Activated CD8-positive, alpha-beta memory T cell treated with anti-CD3 and anti-CD28 coated beads, Interleukin-2, amount 10 ng/mL, durations not matched to agents 7 days and 5 days (primary cell): ENCODE results near the gene ARHGAP45. TPM values are rescaled to one million over a fixed set of nuclear protein-coding genes. Genes with fewer than 3 reads are reported as not detected.

Experiments used
- ATAC-seq: fragments of 150-1000 bp; cut with Tn5 transposase; one replicate; pipeline ENCODE4 v1.10.0; 2021; ENCODE audit warnings: moderate library complexity
- CTCF ChIA-PET: fragments of 350-600 bp; sonication (Branson Sonifier 250); formaldehyde crosslinking; loops from one replicate; lab custom pipeline; 2021; ENCODE audit warnings: antibody characterized with exemption; lab: Charles Lee
- DNase-seq: peaks from one replicate; pipeline ENCODE4 v3.0.0-alpha.2; 2020
- H3K27ac Mint-ChIP-seq: one replicate; pipeline ENCODE4 v1.8.0; 2021; ENCODE audit warnings: mild to moderate bottlenecking, mixed read lengths
- H3K27me3 Mint-ChIP-seq: one replicate; pipeline ENCODE4 v1.8.0; 2021; ENCODE audit warnings: mixed read lengths
- H3K36me3 Mint-ChIP-seq: one replicate; pipeline ENCODE4 v1.8.0; 2021; ENCODE audit warnings: mild to moderate bottlenecking, mixed read lengths
- H3K4me1 Mint-ChIP-seq: one replicate; pipeline ENCODE4 v1.8.0; 2021; ENCODE audit warnings: mixed read lengths
- H3K4me3 Mint-ChIP-seq: one replicate; pipeline ENCODE4 v1.8.0; 2021; ENCODE audit warnings: mild to moderate bottlenecking, moderate library complexity, mixed read lengths
- H3K9me3 Mint-ChIP-seq: one replicate; pipeline ENCODE4 v1.8.0; 2022; ENCODE audit warnings: low read depth, mixed read lengths
- total RNA-seq, 2 experiments: library from RNA; stranded (reverse); gene quantifications; one replicate each; pipeline ENCODE4 v1.2.3, GENCODE V29; 2021

The ARHGAP45 gene
- total RNA-seq, 2 experiments from 2014 or later: 361 to 481 TPM

DNA sequence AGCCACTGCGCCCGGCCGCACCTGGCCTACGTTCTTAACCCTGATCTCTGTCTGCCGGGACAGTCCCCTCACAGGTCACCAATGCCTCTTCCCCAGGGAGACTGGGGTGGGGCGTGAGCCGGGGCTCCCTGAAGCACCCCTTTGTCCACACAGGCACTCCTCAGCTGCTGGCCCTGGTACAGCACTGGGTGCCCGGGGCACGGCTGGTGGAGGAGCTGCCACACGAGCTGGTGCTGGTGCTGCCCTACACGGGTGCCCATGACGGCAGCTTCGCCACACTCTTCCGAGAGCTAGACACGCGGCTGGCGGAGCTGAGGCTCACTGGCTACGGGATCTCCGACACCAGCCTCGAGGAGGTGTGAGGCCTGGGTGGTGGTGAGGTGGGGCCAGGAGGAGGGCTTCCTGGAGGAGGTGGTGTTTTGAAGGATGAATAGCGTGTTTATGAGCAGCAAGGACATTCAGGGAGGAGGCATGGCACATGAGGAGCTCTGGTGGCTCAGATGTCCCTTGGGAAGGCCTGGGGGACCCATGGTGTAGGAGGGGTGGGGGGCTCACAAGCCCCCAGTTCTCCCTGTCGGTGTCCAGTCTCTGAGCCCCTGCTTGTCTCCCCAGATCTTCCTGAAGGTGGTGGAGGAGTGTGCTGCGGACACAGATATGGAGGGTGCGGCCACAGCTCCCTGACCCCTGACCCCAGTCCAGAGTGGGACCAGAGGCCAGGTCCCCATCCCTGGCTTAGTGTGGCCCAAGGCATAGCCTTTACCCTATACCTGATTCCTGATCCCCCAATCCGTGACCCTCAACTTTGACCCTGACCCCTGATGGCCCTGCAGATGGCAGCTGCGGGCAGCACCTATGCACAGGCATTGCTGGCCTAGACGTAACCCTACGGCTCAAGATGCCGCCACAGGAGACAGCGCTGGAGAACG, 13.5 kb upstream of the ARHGAP45 start:
- peaks cover 12% of the 10 kb centered on the region for H3K36me3 Mint-ChIP-seq
- CTCF ChIA-PET: interaction anchor here (0.7 to 5.3 kb wide), 2 partner anchors 13 to 36 kb away, joined by 4 to 31 read pairs; partner anchors contain the start of gene ARHGAP45
- H3K27me3 Mint-ChIP-seq: no peaks in the 10 kb centered on the region
- DNase-seq: no peak
- ATAC-seq: no peak
- H3K4me3 Mint-ChIP-seq: no peak overlapping the region
- no peaks in the 10 kb centered on the region for H3K9me3 Mint-ChIP-seq
- no peak overlapping the region for H3K27ac Mint-ChIP-seq
- H3K4me1 Mint-ChIP-seq: peaks cover 8% of the 10 kb centered on the region

DNA sequence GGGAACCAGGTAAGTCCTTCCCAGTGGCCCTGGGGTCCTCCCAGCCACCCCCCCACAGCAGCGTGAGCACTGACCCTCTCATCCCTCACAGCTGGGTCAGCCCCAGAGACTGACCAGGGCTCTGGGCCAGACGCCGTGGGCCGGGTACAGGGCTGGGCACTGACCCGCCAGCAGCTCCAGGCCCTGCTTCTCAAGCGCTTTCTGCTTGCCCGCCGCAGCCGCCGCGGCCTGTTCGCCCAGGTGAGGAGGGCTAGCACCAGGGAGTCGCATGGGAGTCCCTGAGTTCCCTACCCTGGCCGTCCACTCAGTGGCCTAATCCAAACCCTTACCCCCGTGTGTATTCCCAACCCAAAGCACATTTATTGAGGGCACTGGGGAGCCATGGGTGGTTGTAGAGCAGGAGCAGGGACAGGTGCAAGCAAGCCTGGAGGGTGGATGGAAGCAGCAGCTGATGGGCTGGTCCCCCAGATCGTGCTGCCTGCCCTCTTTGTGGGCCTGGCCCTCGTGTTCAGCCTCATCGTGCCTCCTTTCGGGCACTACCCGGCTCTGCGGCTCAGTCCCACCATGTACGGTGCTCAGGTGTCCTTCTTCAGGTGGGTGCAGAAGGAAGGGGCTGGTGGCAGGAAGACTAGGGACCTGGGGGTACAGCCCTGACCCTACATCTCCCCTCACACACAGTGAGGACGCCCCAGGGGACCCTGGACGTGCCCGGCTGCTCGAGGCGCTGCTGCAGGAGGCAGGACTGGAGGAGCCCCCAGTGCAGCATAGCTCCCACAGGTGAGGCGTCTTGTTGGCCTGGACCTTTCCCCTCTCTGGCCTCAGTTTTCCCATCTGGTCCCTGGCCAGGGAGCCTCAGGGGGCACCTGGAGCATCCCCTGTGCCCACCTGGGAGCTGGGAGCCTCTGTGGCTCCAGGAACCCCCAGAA, 12.6 kb upstream of the ARHGAP45 start:
- no peak overlapping the region for H3K4me3 Mint-ChIP-seq
- H3K36me3 Mint-ChIP-seq: peaks cover 12% of the 10 kb centered on the region
- H3K9me3 Mint-ChIP-seq: no peaks in the 10 kb centered on the region
- CTCF ChIA-PET: interaction anchor here (5.3 kb wide), 1 partner anchor 12 kb away, joined by 31 read pairs; the partner anchor contains the start of gene ARHGAP45
- H3K27ac Mint-ChIP-seq: no peak overlapping the region
- DNase-seq: no peak
- H3K4me1 Mint-ChIP-seq: peaks cover 8% of the 10 kb centered on the region
- no peaks in the 10 kb centered on the region for H3K27me3 Mint-ChIP-seq
- no peak for ATAC-seq

GRCh38 chr19:1055028-1055425, 11.9 kb upstream of the ARHGAP45 start:
- no peak overlapping the region for H3K27ac Mint-ChIP-seq
- no peaks in the 10 kb centered on the region for H3K27me3 Mint-ChIP-seq
- H3K9me3 Mint-ChIP-seq: no peaks in the 10 kb centered on the region
- H3K36me3 Mint-ChIP-seq: peaks cover 12% of the 10 kb centered on the region
- ATAC-seq (no peak), DNase-seq (no peak)
- CTCF ChIA-PET: interaction anchor here (1.5 to 5.3 kb wide), 2 partner anchors 12 to 35 kb away, joined by 3 to 31 read pairs; partner anchors contain the start of gene ARHGAP45
- no peak overlapping the region for H3K4me3 Mint-ChIP-seq
- H3K4me1 Mint-ChIP-seq: peaks cover 8% of the 10 kb centered on the region

DNA sequence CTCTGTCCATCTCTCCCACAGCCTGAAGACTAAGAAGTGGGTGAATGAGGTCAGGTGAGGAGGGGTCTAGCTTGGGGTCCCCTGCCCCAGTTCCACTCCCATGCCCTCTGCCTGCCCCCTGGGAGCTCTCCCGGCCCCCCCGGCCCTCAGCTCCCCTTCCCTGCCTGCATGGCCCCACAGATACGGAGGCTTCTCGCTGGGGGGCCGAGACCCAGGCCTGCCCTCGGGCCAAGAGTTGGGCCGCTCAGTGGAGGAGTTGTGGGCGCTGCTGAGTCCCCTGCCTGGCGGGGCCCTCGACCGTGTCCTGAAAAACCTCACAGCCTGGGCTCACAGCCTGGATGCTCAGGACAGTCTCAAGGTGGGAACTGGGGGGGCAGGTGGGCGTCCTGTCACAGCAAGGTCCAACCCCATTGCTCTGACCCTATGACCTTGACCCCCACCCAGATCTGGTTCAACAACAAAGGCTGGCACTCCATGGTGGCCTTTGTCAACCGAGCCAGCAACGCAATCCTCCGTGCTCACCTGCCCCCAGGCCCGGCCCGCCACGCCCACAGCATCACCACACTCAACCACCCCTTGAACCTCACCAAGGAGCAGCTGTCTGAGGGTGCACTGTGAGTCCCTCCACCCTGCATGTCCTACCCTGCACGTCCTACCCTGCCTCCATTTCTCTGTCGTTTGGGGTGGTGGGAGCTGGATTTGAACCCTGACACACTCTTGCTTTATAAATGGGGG, 10.9 kb upstream of the ARHGAP45 start:
- ATAC-seq: no peak
- DNase-seq: no peak
- Mint-ChIP-seq H3K27ac (no peak overlapping the region), H3K36me3 (peaks cover 12% of the 10 kb centered on the region), H3K9me3 (no peaks in the 10 kb centered on the region), H3K4me3 (no peak overlapping the region), H3K27me3 (no peaks in the 10 kb centered on the region), H3K4me1 (peaks cover 8% of the 10 kb centered on the region)
- CTCF ChIA-PET: interaction anchor here (1.1 to 5.3 kb wide), 3 partner anchors 10 to 156 kb away, joined by 3 to 31 read pairs (median 4); partner anchors contain the start of gene ARHGAP45

- CTCF ChIA-PET: interaction anchor here (0.6 to 5.3 kb wide), 12 partner anchors 9 to 136 kb away, joined by 3 to 31 read pairs (median 4); partner anchors contain the start of gene ARHGAP45
- Mint-ChIP-seq H3K9me3 (no peaks in the 10 kb centered on the region), H3K4me1 (peaks cover 8% of the 10 kb centered on the region), H3K27me3 (no peaks in the 10 kb centered on the region), H3K27ac (peak overlapping the region; percentile 66), H3K36me3 (peaks cover 12% of the 10 kb centered on the region), H3K4me3 (no peak overlapping the region)
- DNase-seq: peak; percentile 65
- ATAC-seq: peak; percentile 72
These were observed 9.7 kb upstream of the ARHGAP45 start for GRCh38 chr19:1057176-1057855.

GRCh38 chr19:1058112-1058511, 8.9 kb upstream of the ARHGAP45 start:
- DNase-seq: peak; percentile 40
- Mint-ChIP-seq H3K27me3 (no peaks in the 10 kb centered on the region), H3K9me3 (no peaks in the 10 kb centered on the region), H3K4me3 (no peak overlapping the region), H3K36me3 (peaks cover 12% of the 10 kb centered on the region), H3K27ac (no peak overlapping the region), H3K4me1 (peaks cover 8% of the 10 kb centered on the region)
- CTCF ChIA-PET: interaction anchor here (0.6 to 5.3 kb wide), 10 partner anchors 8 to 55 kb away, joined by 3 to 31 read pairs (median 4); partner anchors contain the start of genes ARHGAP45 and RNU6-2
- no peak for ATAC-seq

GRCh38 chr19:1060689-1061088, 6.3 kb upstream of the ARHGAP45 start:
- peaks cover 11% of the 10 kb centered on the region for H3K36me3 Mint-ChIP-seq
- DNase-seq (no peak), ATAC-seq (no peak)
- no peak overlapping the region for H3K27ac Mint-ChIP-seq
- peaks cover 24% of the 10 kb centered on the region for H3K4me1 Mint-ChIP-seq
- H3K27me3 Mint-ChIP-seq: no peaks in the 10 kb centered on the region
- no peak overlapping the region for H3K4me3 Mint-ChIP-seq
- H3K9me3 Mint-ChIP-seq: no peaks in the 10 kb centered on the region
- CTCF ChIA-PET: interaction anchor here (0.7 to 1.2 kb wide), 4 partner anchors 20 to 765 kb away, joined by 3 to 4 read pairs (median 3); no protein-coding TSS in a partner anchor

- peaks cover 3% of the 10 kb centered on the region for H3K36me3 Mint-ChIP-seq
- no peak for ATAC-seq
- H3K9me3 Mint-ChIP-seq: no peaks in the 10 kb centered on the region
- H3K4me1 Mint-ChIP-seq: peaks cover 27% of the 10 kb centered on the region
- CTCF ChIA-PET: no interaction called here
- H3K27ac Mint-ChIP-seq: no peak overlapping the region
- no peak for DNase-seq
- H3K27me3 Mint-ChIP-seq: no peaks in the 10 kb centered on the region
- no peak overlapping the region for H3K4me3 Mint-ChIP-seq
These were observed 5.0 kb upstream of the ARHGAP45 start for GRCh38 chr19:1061987-1062386.

DNA sequence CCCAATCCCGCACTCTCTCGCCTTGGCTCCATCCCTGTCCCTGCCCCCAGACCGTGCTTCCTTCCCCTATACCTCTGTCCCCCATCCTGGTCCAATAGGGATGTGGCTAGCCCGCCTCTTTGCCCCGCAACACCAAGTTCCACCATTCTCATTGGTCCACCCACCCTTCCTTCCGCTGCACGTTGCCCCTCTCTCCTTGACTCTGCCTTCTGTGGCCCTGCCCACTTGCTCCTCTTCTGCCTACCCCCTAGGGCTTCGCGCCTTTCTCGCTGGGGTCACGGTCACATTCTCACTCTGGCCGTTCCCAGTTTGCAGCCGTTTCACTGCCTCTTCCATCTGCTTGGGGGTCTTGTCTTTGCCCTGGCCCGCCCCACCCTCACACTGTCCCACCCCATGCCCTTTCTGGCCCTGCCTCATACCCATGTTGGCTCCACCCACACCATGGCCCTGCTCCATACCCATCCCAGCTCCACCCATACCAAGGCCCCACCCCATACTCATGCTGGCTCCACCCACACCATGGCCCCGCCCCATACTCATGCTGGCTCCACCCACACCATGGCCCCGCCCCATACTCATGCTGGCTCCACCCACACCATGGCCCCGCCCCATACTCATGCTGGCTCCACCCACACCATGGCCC, 4.5 kb upstream of the ARHGAP45 start:
- Mint-ChIP-seq H3K27me3 (no peaks in the 10 kb centered on the region), H3K4me3 (no peak overlapping the region), H3K9me3 (no peaks in the 10 kb centered on the region), H3K36me3 (peaks cover under 1% of the 10 kb centered on the region), H3K4me1 (peaks cover 24% of the 10 kb centered on the region), H3K27ac (no peak overlapping the region)
- no peak for DNase-seq
- ATAC-seq: no peak
- CTCF ChIA-PET: no interaction called here

DNA sequence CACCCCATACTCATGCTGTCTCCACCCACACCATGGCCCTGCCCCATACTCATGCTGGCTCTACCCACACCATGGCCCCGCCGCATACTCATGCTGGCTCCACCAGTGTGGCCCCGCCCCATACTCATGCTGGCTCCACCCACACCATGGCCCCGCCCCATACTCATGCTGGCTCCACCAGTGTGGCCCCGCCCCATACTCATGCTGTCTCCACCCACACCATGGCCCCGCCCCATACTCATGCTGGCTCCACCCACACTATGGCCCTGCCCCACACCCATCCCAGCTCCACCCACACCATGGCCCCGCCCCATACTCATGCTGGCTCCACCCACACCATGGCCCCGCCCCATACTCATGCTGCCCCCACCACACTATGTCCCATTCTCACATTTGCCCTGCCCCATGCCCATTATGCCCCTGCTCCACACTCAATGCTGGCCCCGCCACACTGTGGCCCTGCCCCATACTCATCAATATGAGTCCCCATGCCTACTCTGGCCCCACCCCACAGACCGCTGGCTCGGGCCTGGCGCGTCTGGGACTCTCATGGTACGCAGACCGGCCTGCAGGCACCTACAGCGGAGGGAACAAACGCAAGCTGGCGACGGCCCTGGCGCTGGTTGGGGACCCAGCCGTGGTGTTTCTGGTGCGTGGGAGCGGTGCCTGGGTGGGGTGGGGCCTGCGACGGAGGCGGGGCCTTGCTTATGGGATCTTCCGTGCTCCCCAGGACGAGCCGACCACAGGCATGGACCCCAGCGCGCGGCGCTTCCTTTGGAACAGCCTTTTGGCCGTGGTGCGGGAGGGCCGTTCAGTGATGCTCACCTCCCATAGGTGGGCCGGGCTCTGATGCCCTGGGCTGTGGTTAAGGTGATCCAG, 3.7 kb upstream of the ARHGAP45 start:
- Mint-ChIP-seq H3K27me3 (no peaks in the 10 kb centered on the region), H3K4me1 (peaks cover 19% of the 10 kb centered on the region), H3K27ac (no peak overlapping the region), H3K4me3 (no peak overlapping the region), H3K9me3 (no peaks in the 10 kb centered on the region), H3K36me3 (peaks cover 3% of the 10 kb centered on the region)
- DNase-seq (peak; percentile 84), ATAC-seq (no peak)
- CTCF ChIA-PET: no interaction called here
